ENCODE measurements around the gene USP22. TPM values are rescaled to one million over a fixed set of nuclear protein-coding genes. Genes with fewer than 3 reads are reported as not detected.
A peak's percentile ranks its signal among the peaks of the same experiment; 100 is the strongest.

The USP22 gene
- total RNA-seq, 1 experiment from 2014 or later, result 150 TPM

- BruUV-seq (replicated peaks), result no TSS peak
- Mint-ChIP-seq H3K27ac (ENCODE audit: unreplicated experiment) (no peak overlapping the region), H3K27me3 (ENCODE audit: unreplicated experiment) (no peaks in the 10 kb centered on the region), H3K4me3 (ENCODE audit: low read depth, unreplicated experiment) (peak overlapping the region; percentile 40), H3K4me1 (ENCODE audit: low read depth, unreplicated experiment) (peaks cover 30% of the 10 kb centered on the region), H3K36me3 (ENCODE audit: insufficient read depth, unreplicated experiment) (peaks cover 33% of the 10 kb centered on the region), H3K9me3 (ENCODE audit: low read depth, unreplicated experiment) (no peaks in the 10 kb centered on the region)
- DNase-seq, result no peak
- no peak for TF ChIP-seq CTCF (IDR thresholded peaks at IDR 0.05; ENCODE audit: unreplicated experiment)
- intact Hi-C loops (cut with micrococcal nuclease; ENCODE audit: unreplicated experiment), result no loop called here
- CTCF ChIA-PET, result no interaction called here
These were observed 7.4 kb downstream of the USP22 start for GRCh38 chr17:21035406-21035805.

- Mint-ChIP-seq H3K27me3 (ENCODE audit: unreplicated experiment) (no peaks in the 10 kb centered on the region), H3K9me3 (ENCODE audit: low read depth, unreplicated experiment) (no peaks in the 10 kb centered on the region), H3K4me3 (ENCODE audit: low read depth, unreplicated experiment) (no peak overlapping the region), H3K27ac (ENCODE audit: unreplicated experiment) (peak overlapping the region; percentile 42), H3K4me1 (ENCODE audit: low read depth, unreplicated experiment) (peaks cover 38% of the 10 kb centered on the region), H3K36me3 (ENCODE audit: insufficient read depth, unreplicated experiment) (peaks cover 25% of the 10 kb centered on the region)
- CTCF ChIA-PET, result no interaction called here
- no peak for TF ChIP-seq CTCF (IDR thresholded peaks at IDR 0.05; ENCODE audit: unreplicated experiment)
- intact Hi-C loops (cut with micrococcal nuclease; ENCODE audit: unreplicated experiment), result no loop called here
- BruUV-seq (replicated peaks), result no TSS peak
- no peak for DNase-seq
These were observed 8.2 kb downstream of the USP22 start for GRCh38 chr17:21034340-21035235.

GRCh38 chr17:21033350-21033749 lies 9.5 kb downstream of the USP22 start:
- intact Hi-C loops (cut with micrococcal nuclease; ENCODE audit: unreplicated experiment), result no loop called here
- CTCF ChIA-PET, result no interaction called here
- H3K27ac Mint-ChIP-seq (ENCODE audit: unreplicated experiment), result no peak overlapping the region
- DNase-seq, result no peak
- H3K36me3 Mint-ChIP-seq (ENCODE audit: insufficient read depth, unreplicated experiment), result peaks cover 24% of the 10 kb centered on the region
- no peaks in the 10 kb centered on the region for H3K9me3 Mint-ChIP-seq (ENCODE audit: low read depth, unreplicated experiment)
- H3K4me3 Mint-ChIP-seq (ENCODE audit: low read depth, unreplicated experiment), result no peak overlapping the region
- no peak for TF ChIP-seq CTCF (IDR thresholded peaks at IDR 0.05; ENCODE audit: unreplicated experiment)
- no peaks in the 10 kb centered on the region for H3K27me3 Mint-ChIP-seq (ENCODE audit: unreplicated experiment)
- BruUV-seq (replicated peaks), result no TSS peak
- H3K4me1 Mint-ChIP-seq (ENCODE audit: low read depth, unreplicated experiment), result peaks cover 41% of the 10 kb centered on the region

- no TSS peak for BruUV-seq (replicated peaks)
- CTCF ChIA-PET, result no interaction called here
- Mint-ChIP-seq H3K4me1 (ENCODE audit: low read depth, unreplicated experiment) (peaks cover 31% of the 10 kb centered on the region), H3K27ac (ENCODE audit: unreplicated experiment) (no peak overlapping the region), H3K4me3 (ENCODE audit: low read depth, unreplicated experiment) (no peak overlapping the region), H3K27me3 (ENCODE audit: unreplicated experiment) (no peaks in the 10 kb centered on the region), H3K36me3 (ENCODE audit: insufficient read depth, unreplicated experiment) (peaks cover 23% of the 10 kb centered on the region), H3K9me3 (ENCODE audit: low read depth, unreplicated experiment) (no peaks in the 10 kb centered on the region)
- intact Hi-C loops (cut with micrococcal nuclease; ENCODE audit: unreplicated experiment), result no loop called here
- DNase-seq, result no peak
- no peak for TF ChIP-seq CTCF (IDR thresholded peaks at IDR 0.05; ENCODE audit: unreplicated experiment)
These were observed 10.9 kb downstream of the USP22 start for GRCh38 chr17:21031756-21032396.

All from Calu3 (cell line).